Measurements from ENCODE around the gene GTF2F2.
"Not testable (repeated sequence)": the region's sequence is repeated elsewhere in the genome, so short reads cannot be mapped to it uniquely, and the experiment has no call there.

The GTF2F2 gene

GRCh38 chr13:45178349-45179162, 58.2 kb downstream of the GTF2F2 start:
- DNase-seq (ENCODE audit: low read depth), result no peak

- DNase-seq (ENCODE audit: low read depth), result no peak
These were observed 59.1 kb downstream of the GTF2F2 start for GRCh38 chr13:45179428-45179827.

GRCh38 chr13:45180303-45180702, 60.0 kb downstream of the GTF2F2 start:
- no peak for DNase-seq (ENCODE audit: low read depth)

GRCh38 chr13:45180713-45181601, 60.6 kb downstream of the GTF2F2 start:
- DNase-seq (ENCODE audit: low read depth), result no peak

- DNase-seq (ENCODE audit: low read depth), result no peak
These were observed 64.4 kb downstream of the GTF2F2 start for GRCh38 chr13:45184693-45185092.

GRCh38 chr13:45185286-45185685, 65.0 kb downstream of the GTF2F2 start:
- no peak for DNase-seq (ENCODE audit: low read depth)

GRCh38 chr13:45189077-45189476, 68.8 kb downstream of the GTF2F2 start:
- DNase-seq (ENCODE audit: low read depth), result not testable (repeated sequence)

- not testable (repeated sequence) for DNase-seq (ENCODE audit: low read depth)
These were observed 69.2 kb downstream of the GTF2F2 start for GRCh38 chr13:45189511-45189910.

GRCh38 chr13:45191874-45192273, 71.6 kb downstream of the GTF2F2 start:
- DNase-seq (ENCODE audit: low read depth), result no peak

GRCh38 chr13:45194081-45194939, 74.0 kb downstream of the GTF2F2 start:
- no peak for DNase-seq (ENCODE audit: low read depth)

- no peak for DNase-seq (ENCODE audit: low read depth)
These were observed 75.1 kb downstream of the GTF2F2 start for GRCh38 chr13:45195421-45195820.

GRCh38 chr13:45196096-45196495, 75.8 kb downstream of the GTF2F2 start:
- DNase-seq (ENCODE audit: low read depth), result no peak

GRCh38 chr13:45196622-45197021, 76.3 kb downstream of the GTF2F2 start:
- no peak for DNase-seq (ENCODE audit: low read depth)

- no peak for DNase-seq (ENCODE audit: low read depth)
These were observed 77.7 kb downstream of the GTF2F2 start for GRCh38 chr13:45198041-45198440.

- DNase-seq (ENCODE audit: low read depth), result no peak
These were observed 78.6 kb downstream of the GTF2F2 start for GRCh38 chr13:45198924-45199323.

GRCh38 chr13:45199711-45200110, 79.4 kb downstream of the GTF2F2 start:
- DNase-seq (ENCODE audit: low read depth), result no peak

- no peak for DNase-seq (ENCODE audit: low read depth)
These were observed 80.5 kb downstream of the GTF2F2 start, which contains the start of gene KCTD4 for GRCh38 chr13:45200701-45201232. Gene KCTD4, minus strand, starts transcription at chr13:45201045. Its CDS starts 6,478 bp downstream, at chr13:45194567.

- DNase-seq (ENCODE audit: low read depth), result no peak
These were observed 84.8 kb downstream of the GTF2F2 start for GRCh38 chr13:45205124-45205523.

- no peak for DNase-seq (ENCODE audit: low read depth)
These were observed 86.0 kb downstream of the GTF2F2 start for GRCh38 chr13:45206340-45206739.

GRCh38 chr13:45207319-45207718, 87.0 kb downstream of the GTF2F2 start:
- DNase-seq (ENCODE audit: low read depth), result no peak

- DNase-seq (ENCODE audit: low read depth), result no peak
These were observed 87.8 kb downstream of the GTF2F2 start for GRCh38 chr13:45208132-45208531.

- no peak for DNase-seq (ENCODE audit: low read depth)
These were observed 88.9 kb downstream of the GTF2F2 start for GRCh38 chr13:45209229-45209628.

Data from stimulated activated CD8-positive, alpha-beta memory T cell treated with anti-CD3 and anti-CD28 coated beads, Interleukin-12 subunit alpha, Interleukin-12 subunit beta, amount 100 ng/mL, for 4 hours (primary cell).